ENCODE data around the gene PDE8A.

The PDE8A gene

DNA sequence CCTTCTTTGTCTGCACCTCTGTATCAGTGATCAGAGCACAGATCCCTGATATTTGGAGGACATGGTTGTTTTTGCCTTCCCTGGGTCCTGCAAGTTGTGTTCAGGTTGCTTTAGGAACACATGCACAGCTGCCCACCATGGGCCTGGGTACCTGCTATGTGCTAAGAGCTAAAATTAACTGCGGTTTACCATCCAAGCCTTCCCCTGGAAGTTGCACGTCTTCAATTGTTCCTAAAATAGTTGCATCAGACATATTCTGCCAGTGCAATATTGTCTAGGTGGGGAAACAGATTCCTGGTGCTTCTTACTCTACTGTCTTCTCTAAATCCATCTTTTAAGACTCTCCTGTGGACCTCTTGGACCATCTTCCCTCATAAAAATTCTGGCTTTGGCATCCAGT is 80.9 kb downstream of the PDE8A start:
- no peak for DNase-seq (ENCODE audit: extremely low read depth, insufficient read length)
- Histone ChIP-seq H3K27me3 (replicated peaks; ENCODE audit: control insufficient read depth, insufficient read depth, low read length) (no peaks in the 10 kb centered on the region), H3K4me3 (replicated peaks; ENCODE audit: low read depth, low read length) (no peak overlapping the region), H3K36me3 (ENCODE audit: control insufficient read depth, insufficient read depth, low read length) (no peaks in the 10 kb centered on the region)
- TF ChIP-seq, protein P1, sequence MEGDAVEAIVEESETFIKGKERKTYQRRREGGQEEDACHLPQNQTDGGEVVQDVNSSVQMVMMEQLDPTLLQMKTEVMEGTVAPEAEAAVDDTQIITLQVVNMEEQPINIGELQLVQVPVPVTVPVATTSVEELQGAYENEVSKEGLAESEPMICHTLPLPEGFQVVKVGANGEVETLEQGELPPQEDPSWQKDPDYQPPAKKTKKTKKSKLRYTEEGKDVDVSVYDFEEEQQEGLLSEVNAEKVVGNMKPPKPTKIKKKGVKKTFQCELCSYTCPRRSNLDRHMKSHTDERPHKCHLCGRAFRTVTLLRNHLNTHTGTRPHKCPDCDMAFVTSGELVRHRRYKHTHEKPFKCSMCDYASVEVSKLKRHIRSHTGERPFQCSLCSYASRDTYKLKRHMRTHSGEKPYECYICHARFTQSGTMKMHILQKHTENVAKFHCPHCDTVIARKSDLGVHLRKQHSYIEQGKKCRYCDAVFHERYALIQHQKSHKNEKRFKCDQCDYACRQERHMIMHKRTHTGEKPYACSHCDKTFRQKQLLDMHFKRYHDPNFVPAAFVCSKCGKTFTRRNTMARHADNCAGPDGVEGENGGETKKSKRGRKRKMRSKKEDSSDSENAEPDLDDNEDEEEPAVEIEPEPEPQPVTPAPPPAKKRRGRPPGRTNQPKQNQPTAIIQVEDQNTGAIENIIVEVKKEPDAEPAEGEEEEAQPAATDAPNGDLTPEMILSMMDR (IDR thresholded peaks at IDR 0.05; ENCODE audit: insufficient read depth, low read length, poor library complexity, severe bottlenecking), result no peak

DNA sequence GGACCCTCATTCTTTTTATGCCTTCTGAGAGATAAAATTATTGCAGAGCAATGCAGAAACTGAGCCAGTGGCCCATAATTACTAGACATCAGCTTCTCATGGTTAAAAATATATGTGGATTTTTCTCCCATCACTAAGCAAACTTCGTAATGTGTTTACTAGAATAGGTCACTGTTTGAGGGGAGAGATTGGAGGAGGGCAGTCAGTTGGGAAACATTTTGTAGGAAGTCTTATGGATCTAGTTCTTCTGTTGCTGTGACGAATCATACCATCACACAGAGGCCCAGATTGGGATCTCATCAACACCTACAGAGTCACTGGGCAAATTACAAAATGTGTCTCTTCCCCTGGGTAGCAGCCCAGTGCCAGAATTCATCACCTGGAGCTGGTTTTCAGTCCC is 81.4 kb downstream of the PDE8A start:
- no peaks in the 10 kb centered on the region for H3K36me3 ChIP-seq (ENCODE audit: control insufficient read depth, insufficient read depth, low read length)
- no peaks in the 10 kb centered on the region for H3K27me3 ChIP-seq (replicated peaks; ENCODE audit: control insufficient read depth, insufficient read depth, low read length)
- TF ChIP-seq, protein P1 (IDR thresholded peaks at IDR 0.05; ENCODE audit: insufficient read depth, low read length, poor library complexity, severe bottlenecking), result no peak
- DNase-seq (ENCODE audit: extremely low read depth, insufficient read length), result no peak
- no peak overlapping the region for H3K4me3 ChIP-seq (replicated peaks; ENCODE audit: low read depth, low read length)

DNA sequence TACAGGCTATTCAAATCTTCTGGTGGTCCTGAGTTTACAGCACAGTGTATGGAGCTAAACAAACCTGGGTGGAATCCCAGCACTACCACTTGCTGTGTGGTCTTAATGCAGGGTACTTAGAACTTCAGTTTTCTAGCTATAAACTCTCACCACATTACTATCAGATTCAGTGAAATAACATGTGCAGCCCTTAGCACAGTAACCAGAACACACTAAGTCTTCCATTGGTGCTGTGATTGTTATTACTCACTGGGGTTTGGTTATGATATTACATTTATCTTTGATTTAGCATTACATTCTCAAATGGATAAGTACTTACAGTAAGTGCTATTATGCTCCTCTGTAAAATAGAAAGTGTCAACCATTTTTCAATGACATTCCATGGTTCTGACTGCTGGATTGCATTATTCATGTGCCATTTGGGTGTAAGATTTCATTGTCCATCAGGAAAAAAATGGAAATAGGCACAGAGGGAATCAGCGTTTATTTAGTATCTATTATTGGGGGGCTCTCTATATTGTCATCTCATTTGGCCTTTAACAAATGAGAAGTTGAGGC is 81.9 kb downstream of the PDE8A start:
- TF ChIP-seq, protein P1 (IDR thresholded peaks at IDR 0.05; ENCODE audit: insufficient read depth, low read length, poor library complexity, severe bottlenecking), result no peak
- Histone ChIP-seq H3K4me3 (replicated peaks; ENCODE audit: low read depth, low read length) (no peak overlapping the region), H3K36me3 (ENCODE audit: control insufficient read depth, insufficient read depth, low read length) (no peaks in the 10 kb centered on the region), H3K27me3 (replicated peaks; ENCODE audit: control insufficient read depth, insufficient read depth, low read length) (no peaks in the 10 kb centered on the region)
- DNase-seq (ENCODE audit: extremely low read depth, insufficient read length), result no peak

DNA sequence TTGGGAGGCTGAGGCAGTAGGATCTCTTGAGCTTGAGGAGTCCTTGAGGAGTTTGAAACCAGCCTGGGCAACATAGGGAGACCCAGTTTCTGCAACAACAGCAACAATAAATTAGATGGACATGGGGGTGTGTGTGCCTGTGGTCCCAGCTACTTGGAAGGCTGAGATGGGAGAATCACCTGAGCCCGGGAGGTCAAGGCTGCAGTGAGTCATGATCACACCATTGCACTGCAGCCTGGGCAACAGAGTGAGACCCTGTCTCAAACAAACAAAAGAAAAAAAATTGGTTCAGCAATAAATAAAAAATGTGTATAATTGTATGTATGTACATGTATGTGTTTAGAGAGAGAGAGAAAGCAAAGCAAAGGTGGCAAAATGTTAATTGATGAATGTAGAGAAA is 83.1 kb downstream of the PDE8A start:
- Histone ChIP-seq H3K27me3 (replicated peaks; ENCODE audit: control insufficient read depth, insufficient read depth, low read length) (no peaks in the 10 kb centered on the region), H3K36me3 (ENCODE audit: control insufficient read depth, insufficient read depth, low read length) (peaks cover 2% of the 10 kb centered on the region), H3K4me3 (replicated peaks; ENCODE audit: low read depth, low read length) (no peak overlapping the region)
- TF ChIP-seq, protein P1 (IDR thresholded peaks at IDR 0.05; ENCODE audit: insufficient read depth, low read length, poor library complexity, severe bottlenecking), result no peak
- no peak for DNase-seq (ENCODE audit: extremely low read depth, insufficient read length)

DNA sequence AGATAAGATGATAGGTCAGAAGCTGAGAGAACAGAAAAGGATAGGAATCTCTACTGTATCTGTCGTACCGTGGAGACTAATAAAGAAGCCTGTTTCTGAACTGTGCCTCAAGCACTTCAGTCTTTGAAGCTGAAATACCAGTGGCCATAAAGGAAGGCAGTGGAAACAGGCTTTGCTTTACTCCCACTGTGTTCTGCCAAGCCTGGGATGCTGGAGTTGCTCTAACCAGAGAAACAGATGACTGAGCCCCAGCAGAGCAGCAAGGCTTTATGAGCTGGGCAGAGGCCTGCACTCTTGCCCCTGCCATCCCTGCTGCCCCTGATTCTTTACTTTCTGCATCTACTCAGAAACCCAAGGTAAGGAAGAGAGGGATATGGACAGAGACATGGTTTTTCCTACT is 89.4 kb downstream of the PDE8A start:
- TF ChIP-seq, protein P1 (IDR thresholded peaks at IDR 0.05; ENCODE audit: insufficient read depth, low read length, poor library complexity, severe bottlenecking), result no peak
- Histone ChIP-seq H3K36me3 (ENCODE audit: control insufficient read depth, insufficient read depth, low read length) (peaks cover 2% of the 10 kb centered on the region), H3K27me3 (replicated peaks; ENCODE audit: control insufficient read depth, insufficient read depth, low read length) (no peaks in the 10 kb centered on the region), H3K4me3 (replicated peaks; ENCODE audit: low read depth, low read length) (no peak overlapping the region)
- DNase-seq (ENCODE audit: extremely low read depth, insufficient read length), result no peak

DNA sequence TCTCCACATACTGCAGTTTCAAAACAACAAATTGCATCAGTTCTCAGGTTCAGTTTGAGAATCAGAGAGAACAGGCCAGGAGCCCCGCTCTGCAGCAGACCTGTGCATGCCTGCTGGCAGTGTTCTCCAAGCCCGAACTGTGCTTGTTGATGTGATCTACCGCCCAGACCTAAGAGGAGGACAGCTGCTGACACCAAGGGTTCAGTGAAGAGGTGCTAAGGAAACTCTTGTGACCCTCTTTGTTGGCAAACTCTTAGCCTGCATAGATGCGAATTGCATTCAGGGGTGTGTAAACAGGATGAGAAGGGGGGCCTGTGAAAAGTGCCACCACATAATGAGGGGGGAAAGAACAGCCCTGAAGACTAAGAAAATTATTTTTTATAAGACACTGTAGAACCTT is 89.8 kb downstream of the PDE8A start:
- Histone ChIP-seq H3K36me3 (ENCODE audit: control insufficient read depth, insufficient read depth, low read length) (peaks cover 2% of the 10 kb centered on the region), H3K4me3 (replicated peaks; ENCODE audit: low read depth, low read length) (no peak overlapping the region), H3K27me3 (replicated peaks; ENCODE audit: control insufficient read depth, insufficient read depth, low read length) (no peaks in the 10 kb centered on the region)
- no peak for DNase-seq (ENCODE audit: extremely low read depth, insufficient read length)
- TF ChIP-seq, protein P1 (IDR thresholded peaks at IDR 0.05; ENCODE audit: insufficient read depth, low read length, poor library complexity, severe bottlenecking), result no peak
